Testis (tissue), 3 donors: ENCODE data around the gene KRT35. TPM values are rescaled to one million over a fixed set of nuclear protein-coding genes. Genes with fewer than 3 reads are reported as not detected.

Experiments used
- DNase-seq: peaks from one replicate; pipeline ENCODE4 v3.0.0-alpha.2; 2019
- H3K27ac ChIP-seq, 2 donors: fragments of 200-600 bp; sonication (generic); one replicate each; pipeline ENCODE4 v1.5.1; 2019
- H3K27me3 ChIP-seq: fragments of 200-600 bp; sonication (generic); one replicate; pipeline ENCODE4 v1.5.1; 2019
- H3K36me3 ChIP-seq: fragments of 200-600 bp; sonication (generic); one replicate; pipeline ENCODE4 v1.5.1; 2017; ENCODE audit warnings: low read depth; ENCODE audit errors: missing control alignments
- H3K4me1 ChIP-seq: fragments of 200-600 bp; sonication (generic); one replicate; pipeline ENCODE4 v1.5.1; 2019
- H3K4me3 ChIP-seq, 2 donors: fragments of 200-600 bp; sonication (generic); one replicate each; pipeline ENCODE4 v1.5.1; 2017 to 2019
- H3K9me3 ChIP-seq: fragments of 200-600 bp; sonication (generic); one replicate; pipeline ENCODE4 v1.5.1; 2017
- CTCF ChIP-seq, 3 experiments: fragments of 450-650 bp in 2 of 3; fragments of 200-600 bp in 1 of 3; sonication (generic) in 1 of 3; IDR thresholded peaks; one replicate each; pipeline ENCODE4 v1.5.1; 2016 to 2019; ENCODE audit warnings: antibody characterized with exemption in 3 of 3, mild to moderate bottlenecking in 2 of 3, moderate library complexity in 1 of 3
- POLR2A ChIP-seq: fragments of 450-650 bp; IDR thresholded peaks from one replicate; pipeline ENCODE4 v1.6.1; 2017; ENCODE audit warnings: antibody characterized with exemption, mild to moderate bottlenecking, moderate library complexity
- WGBS, 2 donors: methylation state at CpG; one replicate each; pipeline ENCODE4 v1.1.5; 2018; 5-methylcytosine and 5-hydroxymethylcytosine counted together
- intact Hi-C: fragments of 100-400 bp; cut with DNase I; formaldehyde crosslinking; loops from one replicate; pipeline ENCODE4 v1.15.1; 2023; ENCODE audit warnings: low total_unique reads
- polyA plus RNA-seq: library from polyadenylated mRNA; stranded (reverse); fragments of 350-450 nt; fragmentation: Illumina TruSeq; extraction: RNeasy Lipid Tissue Mini Kit (QIAGEN cat#74804); gene quantifications from one replicate; pipeline ENCODE4 v1.2.3, GENCODE V29; 2014; ENCODE audit warnings: low read depth, low replicate concordance; ENCODE audit not compliant: insufficient read depth
- total RNA-seq, 2 donors: library from RNA; depleted of rRNA; stranded (reverse); fragments of >200 nt; gene quantifications; one replicate each; pipeline ENCODE4 v1.2.3, GENCODE V29; 2016

Gene KRT35
- total and polyA plus RNA-seq, 3 donors from 2014 or later = 0.18 TPM; not detected in 2

DNA sequence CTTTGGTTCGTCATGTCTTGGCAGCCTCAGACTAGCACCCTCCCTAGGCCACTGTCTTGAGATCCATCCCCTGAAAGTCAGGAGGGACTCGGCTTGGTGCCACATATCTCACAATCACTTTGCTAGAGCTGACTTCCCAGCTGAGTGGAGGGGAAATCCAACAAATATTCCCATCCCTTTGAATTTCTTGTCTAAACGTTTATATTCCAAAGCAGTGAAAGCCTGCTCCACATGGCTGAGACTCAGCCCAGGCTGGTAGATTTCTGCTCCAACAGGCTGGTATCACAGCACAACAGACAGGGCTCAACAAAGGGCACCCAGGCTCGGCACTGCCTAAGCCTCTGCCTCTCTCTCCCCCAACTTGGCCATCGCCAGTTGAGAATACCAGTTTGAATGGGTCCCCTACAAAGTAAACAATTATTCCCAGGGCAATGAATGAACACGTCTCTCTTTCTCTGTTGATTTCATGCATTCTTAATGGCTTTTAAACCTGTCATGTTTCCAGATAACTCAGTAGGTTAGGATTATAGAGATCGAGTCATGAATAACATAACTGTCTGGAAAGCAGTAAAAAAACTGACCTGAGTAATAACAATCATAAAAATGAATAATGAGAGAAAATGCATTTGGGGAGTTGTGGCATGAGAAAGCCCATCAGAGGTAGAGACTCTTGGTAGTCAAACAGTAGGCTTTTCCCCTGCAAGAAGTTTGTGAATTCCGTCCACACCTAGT lies 23.5 kb upstream of the KRT35 start:
- Histone ChIP-seq H3K4me1 (peaks cover 11% of the 10 kb centered on the region), H3K9me3 (no peaks in the 10 kb centered on the region), H3K36me3 (no peaks in the 10 kb centered on the region), H3K4me3 (no peak overlapping the region), H3K27ac (no peak overlapping the region), H3K27me3 (no peaks in the 10 kb centered on the region)
- TF ChIP-seq POLR2A = no peak
- intact Hi-C loops = no loop called here
- WGBS, 2 donors = 76% methylated on average over 8 of the region's 8 CpGs
- peak; percentile 60 for DNase-seq

DNA sequence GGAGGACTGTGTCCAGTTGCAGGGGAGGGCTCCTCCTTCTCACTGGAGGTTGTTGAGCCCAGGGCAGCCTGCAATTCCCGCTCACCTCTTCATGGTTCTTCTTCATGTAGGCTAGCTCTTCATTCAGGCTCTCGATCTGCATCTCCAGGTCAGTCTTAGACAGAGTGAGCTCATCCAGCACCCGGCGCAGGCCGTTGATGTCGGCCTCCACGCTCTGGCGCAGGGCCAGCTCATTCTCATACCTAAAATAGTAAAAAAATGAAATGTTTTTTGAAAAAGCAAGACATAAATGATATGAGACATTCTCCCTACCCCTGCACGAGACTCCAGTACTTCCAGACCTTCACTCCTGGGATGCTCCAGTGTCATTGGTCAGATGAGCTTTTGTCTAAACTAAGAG lies 22.3 kb upstream of the KRT35 start:
- peaks cover 11% of the 10 kb centered on the region for H3K4me1 ChIP-seq
- intact Hi-C loops = no loop called here
- no peaks in the 10 kb centered on the region for H3K36me3 ChIP-seq
- no peak overlapping the region for H3K4me3 ChIP-seq
- DNase-seq = no peak
- 71 to 74% methylated on average over 9 of the region's 9 CpGs for WGBS, 2 donors
- H3K27ac ChIP-seq = peak overlapping the region in 1 of 2 donors; percentile 11
- no peaks in the 10 kb centered on the region for H3K9me3 ChIP-seq
- H3K27me3 ChIP-seq = no peaks in the 10 kb centered on the region
- TF ChIP-seq CTCF (IDR thresholded peaks at IDR 0.05) = no peak
- no peak for TF ChIP-seq POLR2A

DNA sequence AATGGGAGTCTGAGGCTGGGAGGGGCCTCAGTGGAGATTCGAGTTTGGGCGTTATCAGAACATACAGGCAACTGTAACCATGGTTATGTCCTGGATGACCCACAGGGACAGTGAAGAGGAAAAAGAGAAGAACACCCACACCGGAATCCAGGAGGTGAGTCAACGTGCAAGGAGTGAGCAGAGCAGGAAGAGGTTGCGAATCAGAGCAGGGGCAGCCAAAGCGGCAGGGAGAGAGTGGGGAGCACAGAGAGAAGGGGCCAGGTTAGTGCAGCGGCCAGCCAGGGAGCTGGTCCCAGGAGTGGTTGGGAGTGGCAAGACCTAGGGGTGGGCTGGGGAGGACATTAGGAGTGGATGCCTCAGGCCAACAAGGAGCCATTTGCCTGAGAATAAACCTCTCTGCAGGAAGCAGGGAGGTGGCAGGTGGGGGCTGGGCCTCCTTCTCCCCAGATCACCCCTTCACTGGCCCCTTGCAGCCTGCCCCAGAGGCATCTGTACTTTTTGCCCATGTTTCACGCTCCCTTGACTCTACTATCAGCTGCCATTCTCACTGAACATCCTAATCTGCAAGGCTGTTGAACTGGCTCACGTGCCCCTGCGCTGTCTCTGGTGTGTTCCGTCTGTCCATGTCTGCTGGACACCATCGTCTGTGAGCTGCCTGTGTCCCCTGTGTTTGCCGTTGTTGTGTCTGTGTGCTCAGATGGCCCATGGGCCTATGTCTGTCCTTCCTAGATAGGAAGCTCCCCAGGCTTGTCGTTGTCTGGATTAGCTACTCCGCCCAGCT lies 19.4 kb upstream of the KRT35 start:
- DNase-seq = no peak
- TF ChIP-seq CTCF (IDR thresholded peaks at IDR 0.05) = no peak
- no peak for TF ChIP-seq POLR2A

DNA sequence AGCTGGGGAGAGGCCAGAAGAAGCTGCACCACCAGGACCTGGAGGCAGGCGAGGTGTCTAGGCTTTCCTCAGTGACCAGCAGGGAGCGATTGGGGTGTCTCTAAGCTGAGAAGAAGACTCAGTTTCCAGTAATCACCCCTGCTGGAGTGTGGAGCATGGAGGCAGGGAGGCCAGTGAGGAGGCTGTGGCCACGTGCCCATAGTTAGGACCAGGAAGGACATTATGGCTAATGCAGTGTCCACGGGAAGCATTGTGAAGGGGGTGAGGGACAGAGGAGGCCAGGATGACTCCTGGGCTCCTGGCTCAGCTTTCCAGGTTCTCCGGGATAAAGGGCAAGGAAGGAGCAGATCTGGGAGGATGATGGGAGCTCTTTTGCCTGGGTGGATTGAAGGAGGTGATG lies 18.8 kb upstream of the KRT35 start:
- H3K36me3 ChIP-seq = no peaks in the 10 kb centered on the region
- H3K4me3 ChIP-seq = no peak overlapping the region
- no peaks in the 10 kb centered on the region for H3K27me3 ChIP-seq
- H3K4me1 ChIP-seq = peaks cover 9% of the 10 kb centered on the region
- 85 to 98% methylated on average over 5 of the region's 5 CpGs for WGBS, 2 donors
- TF ChIP-seq POLR2A (no peak), CTCF (IDR thresholded peaks at IDR 0.05) (no peak)
- no peak overlapping the region for H3K27ac ChIP-seq
- intact Hi-C loops = no loop called here
- DNase-seq = no peak
- H3K9me3 ChIP-seq = no peaks in the 10 kb centered on the region

More for the DNA sequence above, 19.4 kb upstream of the KRT35 start:
- Histone ChIP-seq H3K4me3 (no peak overlapping the region), H3K4me1 (peaks cover 9% of the 10 kb centered on the region), H3K9me3 (no peaks in the 10 kb centered on the region), H3K27ac (no peak overlapping the region), H3K27me3 (no peaks in the 10 kb centered on the region), H3K36me3 (no peaks in the 10 kb centered on the region)
- intact Hi-C loops = no loop called here
- WGBS, 2 donors = 68 to 79% methylated on average over 15 of the region's 15 CpGs

GRCh38 chr17:41498276-41498675 lies 17.3 kb upstream of the KRT35 start:
- DNase-seq = no peak
- Histone ChIP-seq H3K27ac (no peak overlapping the region), H3K4me1 (peaks cover 10% of the 10 kb centered on the region), H3K27me3 (no peaks in the 10 kb centered on the region), H3K9me3 (no peaks in the 10 kb centered on the region), H3K4me3 (no peak overlapping the region), H3K36me3 (no peaks in the 10 kb centered on the region)
- 74 to 77% methylated on average over 6 of the region's 6 CpGs for WGBS, 2 donors
- intact Hi-C loops = no loop called here
- TF ChIP-seq CTCF (IDR thresholded peaks at IDR 0.05) (no peak), POLR2A (no peak)
